Measurements from ENCODE around the gene ANTKMT. TPM values are rescaled to one million over a fixed set of nuclear protein-coding genes. Genes with fewer than 3 reads are reported as not detected.

ANTKMT gene
- total and polyA plus RNA-seq, 2 donors (not counting 1 experiment from before 2014, with no cell fraction given) = 4.5 to 31.5 TPM

DNA sequence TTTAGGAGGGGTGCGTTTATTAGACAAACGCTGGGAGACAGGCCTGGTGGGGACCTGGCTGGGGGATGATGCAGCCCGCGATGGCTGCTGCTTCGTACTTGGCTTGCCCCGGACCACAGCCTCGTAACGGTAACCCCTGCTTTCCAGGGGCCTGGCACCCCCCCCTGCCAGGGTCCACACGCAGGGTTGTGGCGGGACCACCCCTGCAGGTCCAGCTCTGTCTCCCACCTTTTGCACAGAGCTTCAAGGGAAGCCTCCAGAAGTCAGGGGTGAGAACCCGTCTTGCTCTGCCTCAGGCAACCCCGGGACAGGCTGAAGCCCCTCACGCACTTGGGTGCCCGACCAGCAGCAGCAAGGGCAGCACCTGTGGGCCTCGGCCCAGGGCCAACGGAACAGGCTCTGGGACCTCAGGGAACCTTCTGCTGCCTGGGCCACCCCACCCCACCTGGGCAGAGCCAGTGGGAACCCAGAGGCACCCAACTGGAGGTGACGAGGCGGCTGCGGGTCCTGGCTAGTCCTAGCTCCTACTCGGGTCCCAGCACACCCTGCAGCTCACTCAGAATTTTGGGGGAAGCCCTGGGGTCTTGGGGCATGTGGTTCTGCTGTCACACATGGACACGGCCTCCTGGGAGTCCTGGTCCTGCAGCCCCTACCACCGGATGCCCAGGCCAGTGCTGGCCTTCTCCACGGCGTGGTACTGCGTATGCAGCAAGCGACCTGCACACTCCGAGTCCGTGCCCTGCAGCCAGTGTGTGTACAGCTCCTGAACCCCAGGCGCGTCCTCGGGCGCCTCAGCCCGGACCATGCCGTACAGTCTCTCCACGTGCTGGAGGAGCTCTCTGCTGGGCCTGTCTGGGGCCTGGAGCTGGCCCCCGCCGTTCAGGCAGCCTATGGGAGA lies 9.1 kb downstream of the ANTKMT start:
- H3K4me2 ChIP-seq (ENCODE audit: extremely low read depth, insufficient read depth, low read length) = no peak overlapping the region
- no peaks in the 10 kb centered on the region for H3K4me1 ChIP-seq (ENCODE audit: control insufficient read depth, extremely low read depth, insufficient read depth, low read length)
- no peak overlapping the region for H3K9ac ChIP-seq (ENCODE audit: insufficient read depth, low read length)
- H3K36me3 ChIP-seq (ENCODE audit: control insufficient read depth, insufficient read depth, low read length) = peaks cover 20% of the 10 kb centered on the region
- no peak overlapping the region for H3K27ac ChIP-seq (ENCODE audit: insufficient read depth, low read length)
- H3K79me2 ChIP-seq (ENCODE audit: control insufficient read depth, insufficient read depth, low read length) = no peaks in the 10 kb centered on the region
- no peaks in the 10 kb centered on the region for H4K20me1 ChIP-seq (ENCODE audit: control insufficient read depth, extremely low read depth, insufficient read depth, low read length)
- no peaks in the 10 kb centered on the region for H3K27me3 ChIP-seq (ENCODE audit: control insufficient read depth, insufficient read depth, low read length)
- TF ChIP-seq EZH2 (IDR thresholded peaks at IDR 0.05; ENCODE audit: low read length, missing control alignments) = no peak
- TF ChIP-seq, protein P1, sequence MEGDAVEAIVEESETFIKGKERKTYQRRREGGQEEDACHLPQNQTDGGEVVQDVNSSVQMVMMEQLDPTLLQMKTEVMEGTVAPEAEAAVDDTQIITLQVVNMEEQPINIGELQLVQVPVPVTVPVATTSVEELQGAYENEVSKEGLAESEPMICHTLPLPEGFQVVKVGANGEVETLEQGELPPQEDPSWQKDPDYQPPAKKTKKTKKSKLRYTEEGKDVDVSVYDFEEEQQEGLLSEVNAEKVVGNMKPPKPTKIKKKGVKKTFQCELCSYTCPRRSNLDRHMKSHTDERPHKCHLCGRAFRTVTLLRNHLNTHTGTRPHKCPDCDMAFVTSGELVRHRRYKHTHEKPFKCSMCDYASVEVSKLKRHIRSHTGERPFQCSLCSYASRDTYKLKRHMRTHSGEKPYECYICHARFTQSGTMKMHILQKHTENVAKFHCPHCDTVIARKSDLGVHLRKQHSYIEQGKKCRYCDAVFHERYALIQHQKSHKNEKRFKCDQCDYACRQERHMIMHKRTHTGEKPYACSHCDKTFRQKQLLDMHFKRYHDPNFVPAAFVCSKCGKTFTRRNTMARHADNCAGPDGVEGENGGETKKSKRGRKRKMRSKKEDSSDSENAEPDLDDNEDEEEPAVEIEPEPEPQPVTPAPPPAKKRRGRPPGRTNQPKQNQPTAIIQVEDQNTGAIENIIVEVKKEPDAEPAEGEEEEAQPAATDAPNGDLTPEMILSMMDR (conservative IDR thresholded peaks at IDR 0.05 in 1 of 2, IDR thresholded peaks at IDR 0.05 in 1 of 2; ENCODE audit: low read depth in 1 of 2, low read length in 2 of 2) = no peak
- no peaks in the 10 kb centered on the region for H3K9me3 ChIP-seq (ENCODE audit: control insufficient read depth, insufficient read depth, low read depth, low read length)
- no peak for DNase-seq (ENCODE audit: low read depth in 2 of 2)
- no peak overlapping the region for H2AFZ ChIP-seq (ENCODE audit: low read length)
- no peak overlapping the region for H3K4me3 ChIP-seq (replicated peaks in 1 of 4; ENCODE audit: control extremely low read depth in 1 of 4, insufficient read depth in 1 of 4, low read depth in 3 of 4, low read length in 4 of 4)

DNA sequence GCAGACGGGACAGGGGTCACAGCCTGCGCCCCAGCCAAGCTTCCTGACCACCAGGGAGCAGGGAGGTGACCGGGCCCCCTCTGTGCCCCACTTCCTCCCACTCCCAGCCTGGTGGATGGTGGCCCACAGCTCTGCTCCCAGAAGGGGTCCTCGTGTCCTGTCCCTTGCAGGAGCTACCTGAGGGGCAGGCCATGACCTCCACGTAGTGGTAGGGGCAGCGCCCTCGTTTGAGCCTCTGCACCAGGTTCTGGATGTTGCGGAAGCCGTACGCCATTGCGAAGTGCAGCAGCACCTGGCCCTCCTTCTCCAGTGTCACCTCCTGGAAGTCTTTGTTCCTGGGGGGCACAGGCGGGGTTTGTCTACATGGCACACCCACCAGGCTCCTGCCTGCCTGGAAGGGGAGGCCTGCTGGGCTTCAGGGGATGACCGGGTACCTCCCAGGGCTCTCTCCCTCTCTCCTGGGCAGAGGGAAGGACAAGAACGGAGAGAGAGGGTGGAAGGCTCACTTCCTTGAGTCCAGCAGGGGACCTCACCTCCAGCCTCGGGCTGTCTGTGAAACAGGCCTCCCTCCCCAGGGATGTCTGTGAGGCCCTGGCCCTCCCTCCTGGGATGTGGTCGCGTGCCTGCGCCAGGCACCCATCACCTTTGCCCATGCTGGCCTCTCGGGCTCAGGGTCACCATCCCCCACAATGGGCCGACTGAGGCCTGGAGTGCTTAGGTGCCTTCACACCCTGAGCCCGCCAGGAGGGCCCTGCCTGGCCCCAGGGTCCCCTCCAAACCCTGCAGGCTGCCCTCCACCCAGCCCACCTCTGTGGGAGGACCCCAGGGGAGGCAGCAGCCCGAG lies 9.9 kb downstream of the ANTKMT start:
- Histone ChIP-seq H3K4me1 (ENCODE audit: control insufficient read depth, extremely low read depth, insufficient read depth, low read length) (no peaks in the 10 kb centered on the region), H3K36me3 (ENCODE audit: control insufficient read depth, insufficient read depth, low read length) (peaks cover 21% of the 10 kb centered on the region), H3K9ac (ENCODE audit: insufficient read depth, low read length) (no peak overlapping the region), H3K79me2 (ENCODE audit: control insufficient read depth, insufficient read depth, low read length) (no peaks in the 10 kb centered on the region), H3K4me3 (replicated peaks in 1 of 4; ENCODE audit: control extremely low read depth in 1 of 4, insufficient read depth in 1 of 4, low read depth in 3 of 4, low read length in 4 of 4) (no peak overlapping the region), H3K27me3 (ENCODE audit: control insufficient read depth, insufficient read depth, low read length) (no peaks in the 10 kb centered on the region), H2AFZ (ENCODE audit: low read length) (no peak overlapping the region), H3K4me2 (ENCODE audit: extremely low read depth, insufficient read depth, low read length) (no peak overlapping the region), H3K9me3 (ENCODE audit: control insufficient read depth, insufficient read depth, low read depth, low read length) (no peaks in the 10 kb centered on the region), H4K20me1 (ENCODE audit: control insufficient read depth, extremely low read depth, insufficient read depth, low read length) (no peaks in the 10 kb centered on the region), H3K27ac (ENCODE audit: insufficient read depth, low read length) (no peak overlapping the region)
- DNase-seq (ENCODE audit: low read depth in 2 of 2) = no peak
- TF ChIP-seq, protein P1 (conservative IDR thresholded peaks at IDR 0.05 in 1 of 2, IDR thresholded peaks at IDR 0.05 in 1 of 2; ENCODE audit: low read depth in 1 of 2, low read length in 2 of 2) = no peak

- no peak overlapping the region for H3K27ac ChIP-seq (ENCODE audit: insufficient read depth, low read length)
- H3K9me3 ChIP-seq (ENCODE audit: control insufficient read depth, insufficient read depth, low read depth, low read length) = no peaks in the 10 kb centered on the region
- no peaks in the 10 kb centered on the region for H3K4me1 ChIP-seq (ENCODE audit: control insufficient read depth, extremely low read depth, insufficient read depth, low read length)
- no peak overlapping the region for H3K4me2 ChIP-seq (ENCODE audit: extremely low read depth, insufficient read depth, low read length)
- no peak for TF ChIP-seq EZH2 (IDR thresholded peaks at IDR 0.05; ENCODE audit: low read length, missing control alignments)
- TF ChIP-seq, protein P1 (conservative IDR thresholded peaks at IDR 0.05 in 1 of 2, IDR thresholded peaks at IDR 0.05 in 1 of 2; ENCODE audit: low read depth in 1 of 2, low read length in 2 of 2) = no peak
- H3K27me3 ChIP-seq (ENCODE audit: control insufficient read depth, insufficient read depth, low read length) = no peaks in the 10 kb centered on the region
- no peaks in the 10 kb centered on the region for H3K79me2 ChIP-seq (ENCODE audit: control insufficient read depth, insufficient read depth, low read length)
- no peak overlapping the region for H3K9ac ChIP-seq (ENCODE audit: insufficient read depth, low read length)
- peaks cover 29% of the 10 kb centered on the region for H3K36me3 ChIP-seq (ENCODE audit: control insufficient read depth, insufficient read depth, low read length)
- no peak for DNase-seq (ENCODE audit: low read depth in 2 of 2)
- H4K20me1 ChIP-seq (ENCODE audit: control insufficient read depth, extremely low read depth, insufficient read depth, low read length) = no peaks in the 10 kb centered on the region
- H2AFZ ChIP-seq (ENCODE audit: low read length) = no peak overlapping the region
- H3K4me3 ChIP-seq (replicated peaks in 1 of 4; ENCODE audit: control extremely low read depth in 1 of 4, insufficient read depth in 1 of 4, low read depth in 3 of 4, low read length in 4 of 4) = no peak overlapping the region
These were observed 11.4 kb downstream of the ANTKMT start for GRCh38 chr16:732332-732731.

Measured in fibroblast of lung (primary cell).